Common myeloid progenitor, CD34-positive (primary cell): ENCODE data around the gene RAB35.

Source experiments
- CTCF ChIA-PET: fragments of 350-600 bp; sonication (Branson Sonifier 250); formaldehyde crosslinking; loops from one replicate; lab custom pipeline; 2021; ENCODE audit warnings: antibody characterized with exemption; lab: Charles Lee
- POLR2A ChIA-PET: fragments of 350-600 bp; sonication (Branson Sonifier 250); formaldehyde crosslinking; loops from one replicate; lab custom pipeline; 2021; ENCODE audit warnings: antibody characterized with exemption; lab: Charles Lee
- DNase-seq, 3 donors: peaks; one replicate each; pipeline versions ENCODE4 v3.0.0 to v3.0.0-alpha.2; 2013
- H3K27ac ChIP-seq, 2 experiments: 1 replicate in 1 of 2; 2 replicates in 1 of 2; pipeline ENCODE4 v1.7.0; 2013; ENCODE audit warnings: inconsistent platforms in 2 of 2, low read length in 2 of 2, mild to moderate bottlenecking in 2 of 2, low read depth in 1 of 2, moderate library complexity in 1 of 2; ENCODE audit not compliant: severe bottlenecking in 2 of 2, insufficient read depth in 1 of 2, poor library complexity in 1 of 2
- H3K27me3 ChIP-seq, 5 experiments: replicated peaks in 2 of 5; 1 replicate in 3 of 5; 2 replicates in 2 of 5; pipeline versions ENCODE4 v1.6.1 to v1.7.0; 2013; ENCODE audit warnings: low read length in 4 of 5, mild to moderate bottlenecking in 2 of 5, moderate library complexity in 2 of 5, inconsistent platforms in 1 of 5; ENCODE audit not compliant: insufficient read depth in 5 of 5, control insufficient read depth in 4 of 5
- H3K36me3 ChIP-seq, 4 experiments: 1 replicate in 2 of 4; 2 replicates in 2 of 4; pipeline versions ENCODE4 v1.6.1 to v1.7.0; 2013; ENCODE audit warnings: low read length in 3 of 4, control low read depth in 1 of 4, mild to moderate bottlenecking in 1 of 4; ENCODE audit not compliant: control insufficient read depth in 4 of 4, insufficient read depth in 4 of 4
- H3K4me1 ChIP-seq, 4 experiments: 1 replicate in 3 of 4; 2 replicates in 1 of 4; pipeline versions ENCODE4 v1.6.1 to v1.7.1; 2013; ENCODE audit warnings: low read length in 3 of 4, mild to moderate bottlenecking in 3 of 4, control low read depth in 1 of 4, inconsistent platforms in 1 of 4, moderate library complexity in 1 of 4; ENCODE audit not compliant: control insufficient read depth in 4 of 4, insufficient read depth in 4 of 4; ENCODE audit errors: control extremely low read depth in 1 of 4
- H3K4me3 ChIP-seq, 7 experiments: 1 replicate in 4 of 7; 2 replicates in 3 of 7; pipeline versions ENCODE4 v1.5.1 to v1.7.0; 2013; ENCODE audit warnings: mild to moderate bottlenecking in 7 of 7, low read length in 6 of 7, moderate library complexity in 6 of 7, inconsistent platforms in 2 of 7, low read depth in 2 of 7, control low read depth in 1 of 7; ENCODE audit not compliant: insufficient read depth in 4 of 7, control insufficient read depth in 1 of 7; ENCODE audit errors: extremely low read depth in 1 of 7
- H3K9me3 ChIP-seq, 5 experiments: 1 replicate in 4 of 5; 2 replicates in 1 of 5; pipeline versions ENCODE4 v1.6.1 to v1.7.1; 2013; ENCODE audit warnings: low read length in 4 of 5, mild to moderate bottlenecking in 2 of 5, inconsistent platforms in 1 of 5, low read depth in 1 of 5, moderate library complexity in 1 of 5; ENCODE audit not compliant: control insufficient read depth in 4 of 5, insufficient read depth in 2 of 5; ENCODE audit errors: control extremely low read depth in 1 of 5
- WGBS: methylation state at CpG from one replicate; pipeline ENCODE4 v1.1.5; 2013; ENCODE audit not compliant: insufficient coverage; 5-methylcytosine and 5-hydroxymethylcytosine counted together

Gene RAB35

GRCh38 chr12:120101182-120101581 lies 15.4 kb downstream of the RAB35 start:
- H3K4me1 ChIP-seq, result peaks cover 0 to 25% (median 10%) of the 10 kb centered on the region in 4 experiments
- H3K4me3 ChIP-seq, result no peak overlapping the region
- CTCF ChIA-PET, result interaction anchor here (1.1 to 3.7 kb wide), 2 partner anchors 8 to 13 kb away, joined by 5 to 20 read pairs; no protein-coding TSS in a partner anchor
- no peaks in the 10 kb centered on the region for H3K9me3 ChIP-seq
- H3K36me3 ChIP-seq, result peaks cover 4 to 83% (median 60%) of the 10 kb centered on the region in 4 experiments
- 73% methylated on average over 8 of the region's 11 CpGs for WGBS
- DNase-seq, result no peak
- no peaks in the 10 kb centered on the region for H3K27me3 ChIP-seq
- H3K27ac ChIP-seq, result no peak overlapping the region
- POLR2A ChIA-PET, result no interaction called here

- DNase-seq, result no peak
- no peak overlapping the region for H3K27ac ChIP-seq
- H3K4me1 ChIP-seq, result peaks cover 0 to 25% (median 10%) of the 10 kb centered on the region in 4 experiments
- H3K36me3 ChIP-seq, result peaks cover 4 to 85% (median 60%) of the 10 kb centered on the region in 4 experiments
- ChIA-PET POLR2A (no interaction called here), CTCF (interaction anchor here (0.9 to 3.7 kb wide), 4 partner anchors 9 to 14 kb away, joined by 3 to 20 read pairs (median 4); no protein-coding TSS in a partner anchor)
- no peaks in the 10 kb centered on the region for H3K27me3 ChIP-seq
- 96% methylated on average over 16 of the region's 21 CpGs for WGBS
- no peaks in the 10 kb centered on the region for H3K9me3 ChIP-seq
- no peak overlapping the region for H3K4me3 ChIP-seq
Observed at GRCh38 chr12:120100630-120101029, 15.9 kb downstream of the RAB35 start.

GRCh38 chr12:120099738-120100137 lies 16.8 kb downstream of the RAB35 start:
- Histone ChIP-seq H3K36me3 (peaks cover 4 to 86% (median 59%) of the 10 kb centered on the region in 4 experiments), H3K27me3 (no peaks in the 10 kb centered on the region), H3K4me3 (no peak overlapping the region), H3K27ac (no peak overlapping the region), H3K9me3 (no peaks in the 10 kb centered on the region), H3K4me1 (peaks cover 0 to 28% (median 10%) of the 10 kb centered on the region in 4 experiments)
- ChIA-PET POLR2A (no interaction called here), CTCF (interaction anchor here (0.9 to 3.7 kb wide), 3 partner anchors 11 to 15 kb away, joined by 3 to 20 read pairs (median 3); no protein-coding TSS in a partner anchor)
- 98% methylated on average over 5 of the region's 11 CpGs for WGBS
- DNase-seq, result no peak

DNA sequence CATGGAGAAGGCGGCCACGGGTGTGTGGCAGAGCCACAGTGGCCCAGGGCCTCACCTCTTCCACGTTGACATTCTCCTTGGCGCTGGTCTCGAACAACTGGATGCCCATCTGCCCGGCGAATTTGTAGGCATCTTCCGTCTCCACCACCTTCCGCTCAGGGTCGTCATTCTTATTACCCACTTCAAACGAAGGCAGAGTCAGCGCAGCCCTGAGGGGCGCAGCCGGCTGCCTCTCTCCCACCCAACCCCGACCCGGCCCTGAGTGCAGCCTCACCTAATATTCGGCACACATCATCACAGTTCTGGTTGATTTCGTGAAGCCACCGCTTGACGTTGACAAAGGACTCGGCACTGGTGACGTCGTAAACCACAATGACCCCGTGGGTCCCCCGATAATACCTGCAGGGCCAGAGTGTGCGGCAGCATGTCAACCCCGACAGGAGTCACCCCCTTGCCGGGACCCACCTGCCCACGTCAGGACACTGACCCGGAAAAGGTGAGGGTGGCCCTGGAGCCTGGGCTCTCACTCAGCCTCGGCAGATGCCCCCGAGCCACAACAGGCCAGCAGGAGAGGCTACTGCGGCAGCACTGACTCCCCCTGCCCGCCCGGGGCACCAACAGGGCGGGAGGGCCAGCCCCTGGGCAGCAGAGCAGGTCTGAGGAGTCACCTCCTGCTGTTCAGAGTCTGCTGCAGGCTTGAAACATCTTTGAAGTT lies 17.6 kb downstream of the RAB35 start:
- ChIA-PET POLR2A (no interaction called here), CTCF (no interaction called here)
- no peak overlapping the region for H3K4me3 ChIP-seq
- H3K27ac ChIP-seq, result no peak overlapping the region
- H3K4me1 ChIP-seq, result peaks cover 0 to 35% (median 11%) of the 10 kb centered on the region in 4 experiments
- no peaks in the 10 kb centered on the region for H3K27me3 ChIP-seq
- WGBS, result 98% methylated on average over 33 of the region's 36 CpGs
- H3K9me3 ChIP-seq, result no peaks in the 10 kb centered on the region
- DNase-seq, result no peak
- peaks cover 4 to 85% (median 60%) of the 10 kb centered on the region in 4 experiments for H3K36me3 ChIP-seq

- H3K9me3 ChIP-seq, result no peaks in the 10 kb centered on the region
- H3K4me1 ChIP-seq, result peaks cover 0 to 25% (median 1%) of the 10 kb centered on the region in 4 experiments
- H3K4me3 ChIP-seq, result no peak overlapping the region
- ChIA-PET POLR2A (no interaction called here), CTCF (interaction anchor here (0.6 to 1.5 kb wide), 3 partner anchors 9 to 14 kb away, joined by 3 to 5 read pairs (median 4); no protein-coding TSS in a partner anchor)
- no peak for DNase-seq
- WGBS, result 98% methylated on average over 33 of the region's 34 CpGs
- H3K36me3 ChIP-seq, result peaks cover 4 to 71% (median 52%) of the 10 kb centered on the region in 4 experiments
- no peaks in the 10 kb centered on the region for H3K27me3 ChIP-seq
- no peak overlapping the region for H3K27ac ChIP-seq
Observed at GRCh38 chr12:120096671-120097202, 19.8 kb downstream of the RAB35 start.

- Histone ChIP-seq H3K27ac (no peak overlapping the region), H3K4me1 (peaks cover 0 to 16% (median 1%) of the 10 kb centered on the region in 4 experiments), H3K4me3 (no peak overlapping the region), H3K9me3 (no peaks in the 10 kb centered on the region), H3K36me3 (peaks cover 4 to 68% (median 46%) of the 10 kb centered on the region in 4 experiments), H3K27me3 (no peaks in the 10 kb centered on the region)
- CTCF ChIA-PET, result interaction anchor here (1.3 kb wide), 1 partner anchor 15 kb away, joined by 4 read pairs; no protein-coding TSS in a partner anchor
- no peak for DNase-seq
- 95% methylated on average over 8 of the region's 8 CpGs for WGBS
- POLR2A ChIA-PET, result no interaction called here
Observed at GRCh38 chr12:120095736-120096135, 20.8 kb downstream of the RAB35 start.

DNA sequence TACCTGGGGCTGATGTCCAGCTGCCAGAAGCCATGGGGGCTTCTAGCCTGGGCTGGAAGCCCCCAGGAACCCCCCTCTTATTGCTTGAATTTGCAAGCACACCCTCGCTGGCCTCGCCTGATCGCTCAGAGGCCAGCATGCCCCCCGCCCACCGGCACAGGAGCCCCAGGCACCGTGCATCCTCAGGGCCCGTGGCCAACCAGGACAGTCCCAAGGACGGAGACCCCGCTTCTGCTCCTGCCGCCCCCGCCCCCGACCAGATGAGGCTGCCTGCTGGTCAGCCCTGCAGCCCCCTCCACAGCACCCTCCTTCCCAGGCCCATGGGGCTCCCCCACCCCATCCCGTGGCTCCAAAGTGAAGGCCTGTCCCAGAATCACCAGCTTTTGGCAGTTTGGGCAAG lies 21.2 kb downstream of the RAB35 start:
- CTCF ChIA-PET, result interaction anchor here (1.3 kb wide), 1 partner anchor 15 kb away, joined by 4 read pairs; no protein-coding TSS in a partner anchor
- 97% methylated on average over 11 of the region's 13 CpGs for WGBS
- DNase-seq, result no peak
- H3K27ac ChIP-seq, result no peak overlapping the region
- H3K9me3 ChIP-seq, result no peaks in the 10 kb centered on the region
- no peak overlapping the region for H3K4me3 ChIP-seq
- no peaks in the 10 kb centered on the region for H3K27me3 ChIP-seq
- POLR2A ChIA-PET, result no interaction called here
- peaks cover 0 to 16% (median 1%) of the 10 kb centered on the region in 4 experiments for H3K4me1 ChIP-seq
- peaks cover 4 to 64% (median 42%) of the 10 kb centered on the region in 4 experiments for H3K36me3 ChIP-seq
